GM18909 (cell line): ENCODE measurements around the gene TFAP2C.
"Not testable (repeated sequence)": the region's sequence is repeated elsewhere in the genome, so short reads cannot be mapped to it uniquely, and the experiment has no call there.

Experiments used
- ATAC-seq: cut with Tn5 transposase; IDR thresholded peaks from one replicate; pipeline ENCODE4 v1.9.1; 2021; ENCODE audit warnings: mild to moderate bottlenecking; ENCODE audit not compliant: unreplicated experiment, poor library complexity

Gene TFAP2C

DNA sequence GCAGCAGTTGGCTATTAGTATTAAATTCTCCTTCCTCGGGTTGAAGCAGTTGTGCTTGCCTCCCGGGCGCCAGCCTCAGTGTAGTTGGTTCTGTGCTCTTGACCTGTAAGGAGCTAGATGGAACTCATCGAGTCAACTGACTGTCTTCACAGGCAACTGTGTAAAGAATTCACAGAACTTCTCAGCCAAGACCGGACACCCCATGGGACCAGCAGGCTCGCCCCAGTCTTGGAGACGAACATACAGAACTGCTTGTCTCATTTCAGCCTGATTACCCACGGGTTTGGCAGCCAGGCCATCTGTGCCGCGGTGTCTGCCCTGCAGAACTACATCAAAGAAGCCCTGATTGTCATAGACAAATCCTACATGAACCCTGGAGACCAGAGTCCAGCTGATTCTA lies 8.5 kb downstream of the TFAP2C start:
- ATAC-seq, result no peak

DNA sequence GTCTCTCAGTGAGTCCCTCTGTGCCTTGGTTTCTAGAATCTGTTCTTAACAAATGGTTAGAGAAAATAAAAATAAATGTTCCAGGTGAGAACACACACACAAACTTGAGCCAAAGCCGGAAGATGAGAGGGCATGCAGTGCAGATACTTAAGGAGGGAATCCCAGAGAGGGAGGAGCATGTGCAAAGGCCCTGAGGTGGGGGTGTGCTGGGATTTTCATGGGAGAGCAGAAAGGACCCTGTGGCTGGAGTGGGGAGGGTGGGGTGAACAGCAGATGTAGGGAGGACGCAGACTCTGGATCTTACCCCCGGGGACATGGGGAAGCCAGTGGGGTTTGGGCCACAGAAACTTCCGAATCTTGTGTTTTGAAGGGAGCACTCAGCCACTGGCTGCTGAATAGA lies 17.5 kb downstream of the TFAP2C start:
- ATAC-seq, result no peak

DNA sequence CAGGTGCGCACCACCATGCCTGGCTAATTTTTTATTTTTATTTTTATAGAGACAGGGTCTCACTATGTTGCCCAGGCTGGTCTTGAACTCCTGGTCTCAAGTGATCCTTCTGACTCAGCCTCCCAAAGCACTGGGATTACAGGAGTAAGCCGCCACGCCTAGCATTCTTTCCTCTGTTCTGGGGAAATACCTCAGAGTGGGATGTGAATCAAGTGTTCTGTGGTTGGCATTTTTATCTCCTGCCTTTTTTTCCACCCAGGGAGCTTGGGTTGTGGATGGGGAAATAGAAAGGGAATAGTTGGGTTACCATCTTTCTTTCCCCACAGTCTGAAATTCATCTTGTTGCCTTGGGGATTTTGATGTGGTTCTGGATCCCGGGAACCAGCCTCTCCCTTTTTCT lies 24.1 kb downstream of the TFAP2C start:
- ATAC-seq, result no peak

DNA sequence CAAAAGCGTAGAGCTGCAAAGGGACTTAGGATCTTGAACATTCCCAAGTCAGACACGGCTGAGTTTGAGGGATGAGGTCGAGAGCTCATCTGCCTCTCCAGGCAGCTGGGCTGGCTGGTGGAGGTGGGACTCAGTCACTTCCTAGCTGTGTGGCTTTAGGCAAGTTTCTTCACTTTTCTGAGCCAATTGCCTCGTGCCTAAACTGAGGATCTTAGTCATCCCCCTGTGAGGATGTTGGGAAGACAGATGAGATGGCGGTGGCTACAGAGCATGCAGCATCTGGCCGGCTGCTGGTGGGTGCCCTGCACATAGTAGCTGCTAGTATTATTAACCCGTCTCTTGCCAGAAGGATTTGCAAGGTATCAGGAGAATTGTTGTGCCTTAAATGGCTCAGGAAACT lies 27.5 kb downstream of the TFAP2C start:
- no peak for ATAC-seq

DNA sequence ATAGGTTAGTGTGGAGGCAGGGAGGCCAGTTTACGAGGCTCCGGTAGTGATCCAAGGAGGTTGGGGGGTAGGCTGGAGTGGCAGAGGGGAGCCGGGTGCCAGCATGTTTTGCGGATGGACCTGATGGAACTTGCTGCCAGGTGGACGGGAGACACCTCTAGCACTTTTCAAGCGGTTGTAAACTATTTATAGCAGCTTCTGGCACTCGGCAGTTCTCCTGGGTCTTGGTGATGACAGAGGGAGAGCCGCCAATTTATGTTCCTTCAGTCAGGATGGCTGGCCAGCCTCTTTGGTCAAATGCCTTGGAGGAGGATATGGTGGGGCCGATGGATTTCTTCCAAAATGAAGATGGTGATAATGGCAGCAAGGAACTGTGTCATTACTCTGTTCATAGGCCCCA lies 28.8 kb downstream of the TFAP2C start:
- ATAC-seq, result no peak

DNA sequence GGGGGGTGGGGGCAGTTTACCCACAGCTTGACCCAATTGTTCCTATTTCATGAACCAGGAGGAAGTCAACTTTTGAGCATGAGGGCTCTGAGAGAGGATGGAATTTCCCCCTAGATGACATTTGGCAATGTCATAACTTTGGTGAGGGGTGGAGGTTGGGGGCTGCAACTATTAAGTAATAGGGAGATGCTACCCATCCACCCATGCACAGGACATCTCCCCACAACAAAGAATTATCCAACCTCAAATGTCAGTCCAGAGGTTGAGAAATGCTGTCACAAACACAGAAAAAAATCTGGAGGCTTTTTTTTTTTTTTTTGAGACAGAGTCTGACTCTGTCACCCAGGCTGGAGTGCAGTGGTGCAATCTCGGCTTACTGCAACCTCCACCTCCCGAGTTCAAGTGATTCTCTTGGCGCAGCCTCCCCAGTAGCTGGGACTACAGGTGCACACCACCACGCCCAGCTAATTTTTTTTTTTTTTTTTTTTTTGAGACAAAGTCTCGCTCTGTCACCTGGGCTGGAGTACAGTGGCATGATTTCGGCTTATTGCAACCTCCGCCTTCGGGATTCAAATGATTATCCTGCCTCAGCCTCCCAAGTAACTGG lies 29.3 kb downstream of the TFAP2C start:
- not testable (repeated sequence) for ATAC-seq

DNA sequence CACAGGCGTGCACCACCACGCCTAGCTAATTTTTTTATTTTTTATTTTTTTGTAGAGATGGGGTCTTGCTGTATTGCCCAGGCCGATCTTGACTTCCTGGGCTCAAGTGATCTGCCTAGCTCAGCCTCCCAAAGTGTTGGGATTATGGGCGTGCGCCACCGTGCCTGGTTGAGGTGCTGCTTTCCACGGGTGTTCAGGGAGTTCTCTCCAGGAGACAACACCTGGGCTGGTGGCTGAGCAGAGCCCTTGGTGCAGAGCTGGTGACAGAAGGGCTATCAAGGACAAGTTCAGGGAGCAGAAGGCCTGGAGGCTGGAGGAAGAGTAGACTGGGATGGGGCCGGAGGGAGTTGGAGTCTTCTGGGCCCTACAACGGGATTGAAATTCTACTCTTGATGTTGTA lies 34.6 kb downstream of the TFAP2C start:
- no peak for ATAC-seq

DNA sequence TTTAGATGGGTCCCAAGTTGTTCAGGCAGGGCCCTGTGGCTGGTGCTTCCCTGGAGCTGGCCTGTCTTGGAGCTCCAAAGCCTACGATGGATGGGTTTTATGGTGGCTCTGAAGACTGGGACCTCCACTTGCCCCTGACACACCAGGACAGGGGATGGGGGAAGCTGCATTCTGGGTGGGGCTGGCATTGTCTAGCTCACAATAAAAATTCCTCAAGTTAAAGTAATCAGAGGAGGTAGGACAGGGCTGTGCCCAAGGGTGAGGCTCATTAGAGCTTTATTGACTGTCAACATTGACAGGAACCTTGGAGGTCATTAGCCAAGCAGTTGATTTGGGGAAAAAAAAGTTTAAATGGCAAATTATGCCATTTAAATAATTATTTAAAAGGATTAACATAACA lies 35.7 kb downstream of the TFAP2C start:
- no peak for ATAC-seq

DNA sequence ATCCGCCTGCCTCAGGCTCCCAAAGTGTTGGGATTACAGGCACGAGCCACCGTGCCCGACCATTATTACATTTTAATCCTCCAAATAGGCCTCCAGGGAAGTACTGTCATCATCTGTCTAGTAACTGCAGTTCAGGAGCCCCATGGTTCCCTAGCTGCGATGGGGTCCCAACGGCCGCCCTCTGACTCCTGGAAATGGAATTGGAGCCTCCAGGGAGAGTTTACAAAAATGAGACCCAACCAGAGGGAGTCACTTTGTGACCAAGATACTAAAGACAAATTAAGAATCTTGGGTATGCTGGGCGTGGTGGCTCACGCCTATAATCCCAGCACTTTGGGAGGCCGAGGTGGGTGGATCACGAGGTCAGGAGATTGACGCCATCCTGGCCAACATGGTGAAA lies 36.7 kb downstream of the TFAP2C start:
- ATAC-seq, result no peak

DNA sequence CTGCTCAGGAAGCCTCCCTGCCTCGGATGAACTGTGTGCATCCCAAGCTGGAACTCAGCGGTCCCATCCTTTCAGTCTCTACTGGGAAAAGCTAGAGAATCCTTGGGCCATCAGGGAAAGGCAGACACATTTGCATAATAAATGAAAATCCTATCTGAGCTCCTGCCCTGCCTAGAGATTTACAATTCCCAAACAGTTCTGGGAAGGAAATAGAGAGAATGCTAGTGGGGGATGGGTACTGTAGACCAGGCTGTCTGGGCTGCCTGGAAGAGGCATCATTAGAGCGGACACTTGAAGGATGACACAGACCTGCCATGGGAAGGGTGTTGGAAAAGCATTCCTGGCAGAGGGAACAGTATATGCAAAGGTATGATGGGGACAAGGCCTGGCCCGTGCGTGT lies 44.3 kb downstream of the TFAP2C start:
- ATAC-seq, result no peak

DNA sequence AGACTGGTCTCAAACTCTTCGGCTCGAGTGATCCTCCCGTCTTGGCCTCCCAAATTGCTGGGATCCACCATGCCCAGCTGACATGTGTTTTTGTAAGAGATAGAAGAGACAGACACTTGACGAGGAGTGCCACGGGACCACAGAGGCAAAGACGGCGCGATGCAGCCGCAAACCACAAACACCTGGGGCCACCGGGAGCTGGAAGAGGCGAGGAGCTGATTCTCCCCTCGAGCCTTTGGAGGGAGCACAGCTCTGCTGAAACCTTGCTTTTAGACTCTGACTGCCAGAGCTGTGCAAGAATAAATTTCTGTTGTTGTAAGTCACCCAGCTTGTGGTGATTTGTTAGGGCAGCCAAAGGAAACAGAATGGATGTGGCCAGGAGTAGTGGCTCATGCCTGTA lies 46.9 kb downstream of the TFAP2C start:
- ATAC-seq, result no peak

DNA sequence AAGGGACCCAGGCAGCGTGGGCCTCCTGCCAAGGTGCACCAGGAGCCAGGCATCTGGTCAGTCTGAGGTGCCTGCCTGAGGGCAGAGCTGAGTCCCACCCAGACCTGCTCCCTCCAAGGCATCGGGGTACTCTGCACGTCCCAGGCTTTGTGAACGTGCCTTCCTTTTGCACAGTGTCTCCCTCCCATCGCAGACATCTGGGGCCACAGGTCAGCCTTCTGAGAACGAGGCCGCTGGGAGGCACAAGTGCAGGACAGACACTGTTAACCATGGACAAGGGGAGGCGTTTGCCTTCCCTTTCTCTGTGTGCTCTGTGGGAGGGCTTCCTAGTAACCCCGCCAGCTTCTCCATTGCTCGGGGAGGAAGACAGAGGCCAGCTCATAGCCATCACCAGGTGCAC lies 47.6 kb downstream of the TFAP2C start:
- ATAC-seq, result no peak

DNA sequence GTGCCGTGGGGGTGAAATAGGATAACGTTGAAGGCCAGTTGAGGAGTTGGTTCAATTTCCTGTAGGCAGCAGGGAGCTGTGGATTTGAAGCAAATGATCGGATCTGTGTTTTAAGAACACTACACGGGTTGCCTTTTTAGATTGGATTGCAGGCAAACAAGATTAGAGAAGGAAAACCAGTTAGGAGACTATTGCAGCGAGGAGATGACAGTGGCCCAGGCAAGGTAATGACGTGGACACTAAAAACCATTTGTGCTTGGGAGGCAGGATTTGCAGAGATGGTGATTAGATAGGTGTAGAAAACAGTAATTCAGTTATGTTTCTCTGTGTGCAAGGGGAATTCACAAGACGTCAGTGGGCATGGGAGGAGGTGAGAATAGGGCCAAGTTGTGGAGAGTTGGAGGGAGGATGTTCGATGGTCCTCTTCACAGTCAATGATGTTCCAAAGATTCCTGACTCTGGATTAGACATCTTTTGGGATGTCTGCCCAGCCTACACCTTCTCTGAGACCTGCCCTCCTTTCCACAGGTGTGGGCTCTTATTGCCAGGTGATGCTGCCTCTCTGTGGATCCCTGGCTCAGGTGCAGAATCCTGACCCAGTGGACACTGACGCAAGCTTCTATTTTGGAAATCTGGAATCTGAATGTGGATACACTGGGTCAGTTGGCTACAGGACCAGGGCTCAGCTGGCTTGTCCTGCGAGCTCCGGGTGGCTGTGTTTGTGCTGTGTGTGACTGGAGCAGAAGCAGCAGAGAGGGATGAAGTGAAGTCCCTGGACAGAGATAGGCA lies 54.2 kb downstream of the TFAP2C start:
- no peak for ATAC-seq

DNA sequence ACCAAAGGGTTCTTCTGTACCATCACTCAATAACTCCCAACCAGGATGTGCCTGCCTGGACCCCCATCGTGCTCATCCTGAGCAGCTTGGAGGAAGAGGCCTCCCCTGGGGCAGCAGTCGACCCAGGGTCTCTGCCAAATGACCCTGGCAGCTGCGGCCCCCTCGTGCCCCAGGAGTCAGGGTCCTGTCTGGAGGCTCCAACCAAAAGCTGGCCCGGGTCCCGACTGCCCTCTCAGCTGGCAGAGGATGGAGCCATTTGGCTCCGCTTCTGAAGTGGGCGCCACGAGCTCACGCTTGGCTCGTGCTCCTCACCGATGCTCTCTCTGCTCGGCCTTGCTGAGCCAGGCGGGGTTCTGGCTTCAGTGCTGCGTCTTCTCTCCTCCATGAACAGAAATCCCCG lies 56.8 kb downstream of the TFAP2C start:
- ATAC-seq, result no peak

DNA sequence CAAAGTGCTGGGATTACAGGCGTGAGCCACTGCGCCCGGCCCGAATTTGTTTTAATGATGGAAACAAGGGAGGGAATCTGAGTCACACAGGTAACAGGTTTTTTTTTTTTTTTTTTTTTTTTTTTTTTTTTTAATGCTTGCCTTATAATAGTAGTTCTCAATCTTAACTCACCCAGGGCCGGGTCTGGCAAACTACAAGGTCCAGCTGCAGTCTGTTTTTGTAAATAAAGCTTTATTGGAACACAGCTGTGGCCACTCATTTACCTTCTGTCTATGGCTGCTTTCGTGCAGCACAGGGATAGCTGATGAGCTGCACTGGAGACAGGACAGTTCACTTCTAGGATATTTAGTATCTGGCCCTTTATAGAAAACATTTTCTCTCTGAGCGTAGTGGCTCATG lies 58.0 kb downstream of the TFAP2C start:
- ATAC-seq, result no peak

DNA sequence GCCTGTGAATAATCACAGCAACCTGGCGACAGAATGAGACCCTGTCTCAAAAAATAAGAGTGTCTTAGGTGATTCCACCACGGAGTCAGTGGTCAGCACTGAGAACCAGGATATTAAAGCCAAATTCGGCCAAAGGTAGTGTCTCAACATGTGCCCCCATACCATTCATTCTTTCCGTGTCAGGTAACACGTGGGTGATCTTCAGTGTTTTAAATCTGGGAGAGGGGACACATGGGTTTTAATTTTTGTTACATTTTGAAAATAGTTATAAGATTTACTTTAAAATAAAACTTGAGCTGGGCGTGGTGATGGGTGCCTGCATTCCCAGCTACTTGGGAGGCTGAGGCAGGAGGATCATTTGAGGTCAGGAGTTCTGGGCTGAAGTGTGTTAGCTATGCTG lies 59.0 kb downstream of the TFAP2C start:
- no peak for ATAC-seq
